ENCODE measurements around the gene RFT1. TPM values are rescaled to one million over a fixed set of nuclear protein-coding genes. Genes with fewer than 3 reads are reported as not detected.

Gene RFT1
- total and polyA plus RNA-seq, 2 experiments from 2014 or later = 11.3 to 13.3 TPM

DNA sequence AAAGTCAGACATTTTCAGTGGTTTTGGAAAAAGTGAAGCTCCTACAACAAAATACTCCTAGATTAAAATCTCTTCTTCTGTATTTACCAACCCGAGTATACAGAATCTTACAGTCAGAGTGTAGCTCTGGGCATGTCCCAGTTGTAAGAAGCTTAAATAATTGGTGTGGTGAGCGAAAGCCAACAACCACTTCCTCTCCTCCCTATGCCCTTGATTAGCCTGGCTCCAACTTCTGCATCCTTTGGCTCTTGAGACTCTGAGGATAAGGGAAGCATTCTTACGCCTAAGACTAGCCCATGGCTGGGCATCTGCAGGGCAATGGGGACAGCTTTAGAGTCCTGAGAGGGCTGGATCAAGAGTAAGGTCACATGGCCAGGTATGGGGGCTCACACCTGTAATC lies 25.5 kb downstream of the RFT1 start (continued):
- TF ChIP-seq, protein P1, sequence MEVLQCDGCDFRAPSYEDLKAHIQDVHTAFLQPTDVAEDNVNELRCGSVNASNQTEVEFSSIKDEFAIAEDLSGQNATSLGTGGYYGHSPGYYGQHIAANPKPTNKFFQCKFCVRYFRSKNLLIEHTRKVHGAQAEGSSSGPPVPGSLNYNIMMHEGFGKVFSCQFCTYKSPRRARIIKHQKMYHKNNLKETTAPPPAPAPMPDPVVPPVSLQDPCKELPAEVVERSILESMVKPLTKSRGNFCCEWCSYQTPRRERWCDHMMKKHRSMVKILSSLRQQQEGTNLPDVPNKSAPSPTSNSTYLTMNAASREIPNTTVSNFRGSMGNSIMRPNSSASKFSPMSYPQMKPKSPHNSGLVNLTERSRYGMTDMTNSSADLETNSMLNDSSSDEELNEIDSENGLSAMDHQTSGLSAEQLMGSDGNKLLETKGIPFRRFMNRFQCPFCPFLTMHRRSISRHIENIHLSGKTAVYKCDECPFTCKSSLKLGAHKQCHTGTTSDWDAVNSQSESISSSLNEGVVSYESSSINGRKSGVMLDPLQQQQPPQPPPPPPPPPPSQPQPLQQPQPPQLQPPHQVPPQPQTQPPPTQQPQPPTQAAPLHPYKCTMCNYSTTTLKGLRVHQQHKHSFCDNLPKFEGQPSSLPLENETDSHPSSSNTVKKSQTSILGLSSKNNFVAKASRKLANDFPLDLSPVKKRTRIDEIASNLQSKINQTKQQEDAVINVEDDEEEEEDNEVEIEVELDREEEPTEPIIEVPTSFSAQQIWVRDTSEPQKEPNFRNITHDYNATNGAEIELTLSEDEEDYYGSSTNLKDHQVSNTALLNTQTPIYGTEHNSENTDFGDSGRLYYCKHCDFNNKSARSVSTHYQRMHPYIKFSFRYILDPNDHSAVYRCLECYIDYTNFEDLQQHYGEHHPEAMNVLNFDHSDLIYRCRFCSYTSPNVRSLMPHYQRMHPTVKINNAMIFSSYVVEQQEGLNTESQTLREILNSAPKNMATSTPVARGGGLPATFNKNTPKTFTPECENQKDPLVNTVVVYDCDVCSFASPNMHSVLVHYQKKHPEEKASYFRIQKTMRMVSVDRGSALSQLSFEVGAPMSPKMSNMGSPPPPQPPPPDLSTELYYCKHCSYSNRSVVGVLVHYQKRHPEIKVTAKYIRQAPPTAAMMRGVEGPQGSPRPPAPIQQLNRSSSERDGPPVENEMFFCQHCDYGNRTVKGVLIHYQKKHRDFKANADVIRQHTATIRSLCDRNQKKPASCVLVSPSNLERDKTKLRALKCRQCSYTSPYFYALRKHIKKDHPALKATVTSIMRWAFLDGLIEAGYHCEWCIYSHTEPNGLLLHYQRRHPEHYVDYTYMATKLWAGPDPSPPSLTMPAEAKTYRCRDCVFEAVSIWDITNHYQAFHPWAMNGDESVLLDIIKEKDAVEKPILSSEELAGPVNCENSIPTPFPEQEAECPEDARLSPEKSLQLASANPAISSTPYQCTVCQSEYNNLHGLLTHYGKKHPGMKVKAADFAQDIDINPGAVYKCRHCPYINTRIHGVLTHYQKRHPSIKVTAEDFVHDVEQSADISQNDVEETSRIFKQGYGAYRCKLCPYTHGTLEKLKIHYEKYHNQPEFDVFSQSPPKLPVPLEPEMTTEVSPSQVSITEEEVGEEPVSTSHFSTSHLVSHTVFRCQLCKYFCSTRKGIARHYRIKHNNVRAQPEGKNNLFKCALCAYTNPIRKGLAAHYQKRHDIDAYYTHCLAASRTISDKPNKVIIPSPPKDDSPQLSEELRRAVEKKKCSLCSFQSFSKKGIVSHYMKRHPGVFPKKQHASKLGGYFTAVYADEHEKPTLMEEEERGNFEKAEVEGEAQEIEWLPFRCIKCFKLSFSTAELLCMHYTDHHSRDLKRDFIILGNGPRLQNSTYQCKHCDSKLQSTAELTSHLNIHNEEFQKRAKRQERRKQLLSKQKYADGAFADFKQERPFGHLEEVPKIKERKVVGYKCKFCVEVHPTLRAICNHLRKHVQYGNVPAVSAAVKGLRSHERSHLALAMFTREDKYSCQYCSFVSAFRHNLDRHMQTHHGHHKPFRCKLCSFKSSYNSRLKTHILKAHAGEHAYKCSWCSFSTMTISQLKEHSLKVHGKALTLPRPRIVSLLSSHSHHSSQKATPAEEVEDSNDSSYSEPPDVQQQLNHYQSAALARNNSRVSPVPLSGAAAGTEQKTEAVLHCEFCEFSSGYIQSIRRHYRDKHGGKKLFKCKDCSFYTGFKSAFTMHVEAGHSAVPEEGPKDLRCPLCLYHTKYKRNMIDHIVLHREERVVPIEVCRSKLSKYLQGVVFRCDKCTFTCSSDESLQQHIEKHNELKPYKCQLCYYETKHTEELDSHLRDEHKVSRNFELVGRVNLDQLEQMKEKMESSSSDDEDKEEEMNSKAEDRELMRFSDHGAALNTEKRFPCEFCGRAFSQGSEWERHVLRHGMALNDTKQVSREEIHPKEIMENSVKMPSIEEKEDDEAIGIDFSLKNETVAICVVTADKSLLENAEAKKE (CRISPR knock-in tag; IDR thresholded peaks at IDR 0.05) = no peak
- no peak for TF ChIP-seq ZNF114 (CRISPR knock-in tag; IDR thresholded peaks at IDR 0.05)

DNA sequence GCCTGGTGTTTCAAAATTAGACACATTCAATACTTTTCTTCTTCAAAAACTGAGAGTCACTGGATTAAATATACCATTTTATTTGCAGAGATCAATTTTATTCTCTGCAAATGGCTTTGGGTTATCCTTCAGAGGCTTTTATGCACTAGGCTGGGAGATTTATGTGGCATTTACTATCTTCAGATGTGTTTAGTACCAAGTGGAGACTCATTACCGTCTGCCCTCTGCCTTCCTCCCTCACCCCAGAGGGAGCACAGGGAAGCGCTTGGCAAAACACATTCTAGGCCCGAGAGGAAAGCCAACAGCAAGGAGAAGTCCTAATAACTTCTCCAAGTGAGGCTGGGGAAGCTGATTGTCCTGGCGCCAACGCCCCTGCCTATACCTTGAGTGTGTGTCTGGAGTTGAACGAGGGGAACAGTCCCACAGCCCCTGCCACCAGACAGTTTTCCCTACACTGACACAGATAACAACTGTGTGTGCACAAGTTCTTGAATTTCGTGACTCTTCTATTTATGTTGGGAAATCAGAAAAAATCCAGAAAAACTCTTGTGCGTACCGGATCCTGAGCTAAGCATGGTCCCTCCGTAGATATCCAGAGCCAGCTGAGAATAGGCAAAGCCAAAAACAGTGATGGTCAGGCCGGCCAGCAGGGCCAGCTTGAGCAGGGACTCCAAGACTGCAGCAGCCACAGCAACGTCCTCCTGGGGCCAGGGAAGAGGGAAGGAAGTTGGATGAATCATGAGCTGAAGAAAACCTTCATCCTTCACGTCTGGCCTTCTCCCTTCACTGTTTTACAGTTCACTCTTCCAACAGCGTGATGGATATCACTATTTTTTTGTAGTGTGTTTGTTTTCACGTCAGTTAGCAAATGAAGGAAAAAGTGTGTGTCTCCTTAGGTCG lies 26.6 kb downstream of the RFT1 start:
- Histone ChIP-seq H3K4me3 (no peak overlapping the region), H3K27me3 (ENCODE audit: insufficient read depth) (no peaks in the 10 kb centered on the region), H3K79me2 (replicated peaks; ENCODE audit: insufficient read depth) (no peaks in the 10 kb centered on the region), H3K4me1 (ENCODE audit: insufficient read depth) (no peaks in the 10 kb centered on the region), H3K4me2 (no peak overlapping the region), H3F3A (replicated peaks; ENCODE audit: low read depth) (no peaks in the 10 kb centered on the region), H4K20me1 (replicated peaks; ENCODE audit: insufficient read depth) (no peaks in the 10 kb centered on the region; the same call in 1 of the 2 replicates), H3K36me3 (ENCODE audit: insufficient read depth) (no peaks in the 10 kb centered on the region; the same call in 1 of the 2 replicates), H2AFZ (no peak overlapping the region), H3K27ac (ENCODE audit: low read depth) (no peak overlapping the region), H3K9me2 (ENCODE audit: insufficient read depth) (no peaks in the 10 kb centered on the region)
- peaks cover 4% of the 10 kb centered on the region; the same call in 1 of the 3 replicates for H3K4me1 Mint-ChIP-seq
- no peak overlapping the region for H3K27ac Mint-ChIP-seq
- TF ChIP-seq EZH2phosphoT487 (IDR thresholded peaks at IDR 0.05; ENCODE audit: unreplicated experiment) (no peak), JUNB (IDR thresholded peaks at IDR 0.05; ENCODE audit: unreplicated experiment) (no peak), POLR2AphosphoS5 (IDR thresholded peaks at IDR 0.05; ENCODE audit: low read depth) (no peak)
- TF ChIP-seq, protein P2, sequence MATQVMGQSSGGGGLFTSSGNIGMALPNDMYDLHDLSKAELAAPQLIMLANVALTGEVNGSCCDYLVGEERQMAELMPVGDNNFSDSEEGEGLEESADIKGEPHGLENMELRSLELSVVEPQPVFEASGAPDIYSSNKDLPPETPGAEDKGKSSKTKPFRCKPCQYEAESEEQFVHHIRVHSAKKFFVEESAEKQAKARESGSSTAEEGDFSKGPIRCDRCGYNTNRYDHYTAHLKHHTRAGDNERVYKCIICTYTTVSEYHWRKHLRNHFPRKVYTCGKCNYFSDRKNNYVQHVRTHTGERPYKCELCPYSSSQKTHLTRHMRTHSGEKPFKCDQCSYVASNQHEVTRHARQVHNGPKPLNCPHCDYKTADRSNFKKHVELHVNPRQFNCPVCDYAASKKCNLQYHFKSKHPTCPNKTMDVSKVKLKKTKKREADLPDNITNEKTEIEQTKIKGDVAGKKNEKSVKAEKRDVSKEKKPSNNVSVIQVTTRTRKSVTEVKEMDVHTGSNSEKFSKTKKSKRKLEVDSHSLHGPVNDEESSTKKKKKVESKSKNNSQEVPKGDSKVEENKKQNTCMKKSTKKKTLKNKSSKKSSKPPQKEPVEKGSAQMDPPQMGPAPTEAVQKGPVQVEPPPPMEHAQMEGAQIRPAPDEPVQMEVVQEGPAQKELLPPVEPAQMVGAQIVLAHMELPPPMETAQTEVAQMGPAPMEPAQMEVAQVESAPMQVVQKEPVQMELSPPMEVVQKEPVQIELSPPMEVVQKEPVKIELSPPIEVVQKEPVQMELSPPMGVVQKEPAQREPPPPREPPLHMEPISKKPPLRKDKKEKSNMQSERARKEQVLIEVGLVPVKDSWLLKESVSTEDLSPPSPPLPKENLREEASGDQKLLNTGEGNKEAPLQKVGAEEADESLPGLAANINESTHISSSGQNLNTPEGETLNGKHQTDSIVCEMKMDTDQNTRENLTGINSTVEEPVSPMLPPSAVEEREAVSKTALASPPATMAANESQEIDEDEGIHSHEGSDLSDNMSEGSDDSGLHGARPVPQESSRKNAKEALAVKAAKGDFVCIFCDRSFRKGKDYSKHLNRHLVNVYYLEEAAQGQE (IDR thresholded peaks at IDR 0.05; ENCODE audit: unreplicated experiment) = no peak
- H3K4me3 Mint-ChIP-seq = no peak overlapping the region
- no peaks in the 10 kb centered on the region for H3K9me3 Mint-ChIP-seq
- H3K36me3 Mint-ChIP-seq (ENCODE audit: low read depth) = peaks cover 25% of the 10 kb centered on the region
- DNase-seq (ENCODE audit: low spot score) = no peak
- no peak for ATAC-seq
- peaks cover 2% of the 10 kb centered on the region for H3K27me3 Mint-ChIP-seq (ENCODE audit: insufficient read depth, low read depth, poor library complexity)
